ENCODE data around the gene GTF3C5. TPM values are rescaled to one million over a fixed set of nuclear protein-coding genes. Genes with fewer than 3 reads are reported as not detected.

Gene GTF3C5
- total and polyA plus RNA-seq, 10 of the 15 experiments (the other 5 are each of a cell fraction or from before 2014, with no cell fraction given) = 2.2 to 81.1 (median 68.7) TPM

- ChIA-PET RAD21 (ENCODE audit: unreplicated experiment) (interaction anchor here (1.4 kb wide), 1 partner anchor 92 kb away, joined by 4 read pairs; no protein-coding TSS in a partner anchor), SMC1A (ENCODE audit: uncharacterized antibody, unreplicated experiment) (no interaction called here), CTCF (interaction anchor here (0.6 to 1.3 kb wide), 3 partner anchors 92 to 203 kb away, joined by 3 to 5 read pairs (median 4); no protein-coding TSS in a partner anchor), POLR2A (no interaction called here)
- H3K27me3 ChIP-seq (replicated peaks in 1 of 2; ENCODE audit: control insufficient read depth in 2 of 2, insufficient read depth in 2 of 2, low read length in 1 of 2) = no peaks in the 10 kb centered on the region
- no peaks in the 10 kb centered on the region for H3K4me1 ChIP-seq (ENCODE audit: control insufficient read depth, insufficient read depth, low read length)
- no peaks in the 10 kb centered on the region for H4K20me1 ChIP-seq (ENCODE audit: control insufficient read depth, insufficient read depth)
- no peak overlapping the region for H3K4me2 ChIP-seq (ENCODE audit: control insufficient read depth, insufficient read depth)
- intact Hi-C loops (cut with micrococcal nuclease; ENCODE audit: unreplicated experiment) (no loop called here), in situ Hi-C loops (cut with MboI) (no loop called here)
- no peak for TF ChIP-seq SRF (IDR thresholded peaks at IDR 0.05; ENCODE audit: low read depth in 2 of 2, low read length in 2 of 2)
- TF ChIP-seq SIX5 (IDR thresholded peaks at IDR 0.05; ENCODE audit: low read depth, low read length, severe bottlenecking) = no peak
- no peak for TF ChIP-seq ZNF622 (IDR thresholded peaks at IDR 0.05)
- TF ChIP-seq CREB1 (IDR thresholded peaks at IDR 0.05; ENCODE audit: low read depth) = no peak
- no peak for TF ChIP-seq CEBPZ (IDR thresholded peaks at IDR 0.05; ENCODE audit: low read depth, low read length)
- no peaks in the 10 kb centered on the region for H3K9me3 ChIP-seq (replicated peaks; ENCODE audit: control insufficient read depth, insufficient read depth, low read length)
- peaks cover 10 to 33% of the 10 kb centered on the region in 2 experiments; a peak in 3 of 4 replicates for H3K36me3 ChIP-seq (ENCODE audit: control insufficient read depth in 2 of 2, insufficient read depth in 2 of 2, low read length in 1 of 2)
- no peak for DNase-seq (ENCODE audit: low read depth, low spot score)
- WGBS (ENCODE audit: insufficient coverage, insufficient replicate concordance, low lambda C conversion rate, missing lambda C conversion rate) = 98% methylated on average over 7 of the region's 9 CpGs
- no peak overlapping the region for H3K27ac ChIP-seq (ENCODE audit: control insufficient read depth, insufficient read depth)
- H3K4me3 ChIP-seq = no peak overlapping the region
- no peak overlapping the region for H3K9ac ChIP-seq (ENCODE audit: control insufficient read depth, insufficient read depth, low read length)
- H3K79me2 ChIP-seq (ENCODE audit: control insufficient read depth, insufficient read depth, low read length) = no peaks in the 10 kb centered on the region
- H2AFZ ChIP-seq (ENCODE audit: control insufficient read depth, low read depth, low read length) = no peak overlapping the region
- BruUV-seq (replicated peaks) = no TSS peak
- FAIRE-seq = no peak
- no peak for ATAC-seq
Observed at GRCh38 chr9:133051966-133052539, 21.3 kb downstream of the GTF3C5 start.
